Uterus (tissue), 2 donors: Measurements from ENCODE around the gene SESTD1.

Experiments used
- CTCF ChIP-seq, 4 experiments: fragments of 200-600 bp in 2 of 4; fragments of 450-650 bp in 2 of 4; sonication (generic) in 2 of 4; IDR thresholded peaks; one replicate each; pipeline ENCODE4 v1.5.1; 2016 to 2019; ENCODE audit warnings: antibody characterized with exemption in 4 of 4, mild to moderate bottlenecking in 2 of 4, moderate library complexity in 1 of 4
- POLR2A ChIP-seq, 2 donors: fragments of 450-650 bp; IDR thresholded peaks; one replicate each; pipeline ENCODE4 v1.6.1; 2016; ENCODE audit warnings: antibody characterized with exemption in 2 of 2, mild to moderate bottlenecking in 1 of 2, moderate library complexity in 1 of 2

GRCh38 chr2:179266271-179266670, 1.6 kb upstream of the SESTD1 start:
- TF ChIP-seq CTCF (IDR thresholded peaks at IDR 0.05) (no peak), POLR2A (IDR thresholded peaks at IDR 0.05) (no peak)
